ENCODE results near the gene SPTBN5.

DNA sequence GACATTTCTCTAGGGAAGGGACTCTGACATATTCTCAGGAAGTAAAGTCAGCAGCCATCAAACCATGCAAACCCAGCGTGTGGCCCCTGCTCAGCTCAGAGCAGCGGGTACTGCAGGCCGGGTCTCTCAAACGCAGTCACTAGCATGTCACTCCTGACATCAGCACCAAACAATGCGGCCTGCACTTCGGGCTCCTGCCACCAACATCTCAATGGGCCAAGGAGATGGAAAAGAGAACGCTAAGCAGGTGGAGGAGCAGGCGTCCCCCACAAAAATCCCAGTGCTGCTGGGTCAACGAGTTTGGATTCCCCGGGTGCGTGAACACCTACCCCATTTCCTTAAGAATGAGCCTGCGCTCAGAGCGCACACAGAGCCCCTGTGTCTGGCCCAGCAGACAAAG is 9.9 kb upstream of the SPTBN5 start:
- TF ChIP-seq CTCF (IDR thresholded peaks at IDR 0.05) (no peak), POLR2A (IDR thresholded peaks at IDR 0.05) (no peak)
